C4-2B (cell line): ENCODE results near the gene PCDH9.

Source experiments
- H3K27ac ChIP-seq: fragments of 450-650 bp; 2 replicates; pipeline ENCODE4 v1.5.1; 2017
- ZFX ChIP-seq: fragments of 450-650 bp; IDR thresholded peaks from 2 replicates; pipeline ENCODE4 v1.6.1; 2017
- TF ChIP-seq, protein P1 (sequence below): fragments of 450-650 bp; conservative IDR thresholded peaks from 2 replicates; pipeline ENCODE4 v1.5.1; 2017; ENCODE audit warnings: mild to moderate bottlenecking

The PCDH9 gene

DNA sequence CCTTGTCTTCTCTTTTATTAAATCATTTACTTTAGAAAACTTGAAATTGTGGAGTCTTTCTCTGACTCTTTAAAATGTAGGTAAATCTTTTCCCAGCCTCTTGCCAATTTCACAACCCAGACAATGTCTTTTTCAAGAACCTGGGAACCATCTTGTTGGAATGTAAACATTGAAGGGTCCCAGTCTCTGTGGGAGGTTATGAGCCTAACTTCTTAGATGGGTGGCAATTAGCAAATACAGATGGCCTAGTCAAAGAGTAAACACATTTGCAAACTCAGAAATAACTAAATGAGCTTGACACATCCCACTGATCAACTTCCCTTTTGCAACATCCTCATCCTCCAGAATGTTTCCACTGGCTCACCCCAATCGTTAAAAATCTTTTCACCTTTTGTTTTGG lies 721.0 kb downstream of the PCDH9 start:
- no peak for TF ChIP-seq ZFX
- TF ChIP-seq, protein P1, sequence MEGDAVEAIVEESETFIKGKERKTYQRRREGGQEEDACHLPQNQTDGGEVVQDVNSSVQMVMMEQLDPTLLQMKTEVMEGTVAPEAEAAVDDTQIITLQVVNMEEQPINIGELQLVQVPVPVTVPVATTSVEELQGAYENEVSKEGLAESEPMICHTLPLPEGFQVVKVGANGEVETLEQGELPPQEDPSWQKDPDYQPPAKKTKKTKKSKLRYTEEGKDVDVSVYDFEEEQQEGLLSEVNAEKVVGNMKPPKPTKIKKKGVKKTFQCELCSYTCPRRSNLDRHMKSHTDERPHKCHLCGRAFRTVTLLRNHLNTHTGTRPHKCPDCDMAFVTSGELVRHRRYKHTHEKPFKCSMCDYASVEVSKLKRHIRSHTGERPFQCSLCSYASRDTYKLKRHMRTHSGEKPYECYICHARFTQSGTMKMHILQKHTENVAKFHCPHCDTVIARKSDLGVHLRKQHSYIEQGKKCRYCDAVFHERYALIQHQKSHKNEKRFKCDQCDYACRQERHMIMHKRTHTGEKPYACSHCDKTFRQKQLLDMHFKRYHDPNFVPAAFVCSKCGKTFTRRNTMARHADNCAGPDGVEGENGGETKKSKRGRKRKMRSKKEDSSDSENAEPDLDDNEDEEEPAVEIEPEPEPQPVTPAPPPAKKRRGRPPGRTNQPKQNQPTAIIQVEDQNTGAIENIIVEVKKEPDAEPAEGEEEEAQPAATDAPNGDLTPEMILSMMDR: no peak
- no peak overlapping the region for H3K27ac ChIP-seq

DNA sequence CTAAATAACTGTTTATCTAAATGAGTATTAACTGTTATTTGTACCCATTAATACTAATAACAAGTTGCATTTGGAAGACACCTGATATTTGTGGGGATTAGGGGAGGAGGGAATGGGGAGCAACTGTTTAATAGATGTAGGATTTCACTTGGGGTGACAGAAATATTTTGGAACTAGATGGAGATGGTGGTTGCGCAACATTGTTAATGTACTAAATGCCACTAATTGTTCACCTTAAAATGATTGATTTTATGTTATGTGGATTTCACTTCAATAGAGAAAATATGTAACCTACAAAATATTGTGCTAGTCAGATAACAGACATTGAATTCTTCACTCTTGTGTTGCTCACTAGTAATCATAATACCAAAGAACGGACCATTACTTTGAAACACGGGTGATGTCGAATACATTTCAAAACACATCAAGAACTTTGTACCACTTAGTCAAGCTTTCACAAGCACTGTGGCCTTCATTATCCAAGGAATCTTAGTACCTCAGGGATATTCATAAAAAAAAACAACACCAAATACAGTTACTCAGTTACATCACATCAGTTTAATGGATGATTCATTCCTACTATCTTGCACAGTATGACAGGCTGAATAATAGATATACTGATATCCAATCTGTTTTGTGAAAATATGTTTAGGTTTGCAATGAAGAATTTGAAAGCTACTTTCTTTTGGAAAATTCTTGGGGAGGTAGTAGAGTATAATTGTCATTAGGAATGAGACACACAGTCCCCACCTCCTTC lies 721.8 kb downstream of the PCDH9 start:
- TF ChIP-seq ZFX: no peak
- TF ChIP-seq, protein P1: no peak
- no peak overlapping the region for H3K27ac ChIP-seq

DNA sequence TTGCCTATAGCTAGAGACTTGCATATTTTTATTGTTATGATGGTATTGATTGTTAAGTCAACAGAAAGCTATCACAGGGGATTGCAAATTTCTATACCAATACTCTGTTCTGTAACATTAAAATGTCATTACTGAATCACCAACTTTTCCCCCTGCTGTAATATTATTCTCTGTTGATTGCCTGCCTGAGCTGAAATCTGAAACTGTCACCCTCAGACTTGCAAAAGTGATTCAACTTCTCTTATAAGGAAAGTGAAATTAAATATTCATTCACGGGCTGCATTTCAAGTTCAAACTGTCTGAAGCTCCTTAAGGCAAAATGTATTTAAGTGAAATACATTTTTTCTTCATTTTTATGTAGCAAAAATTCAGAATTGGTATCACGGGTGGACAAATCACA lies 723.2 kb downstream of the PCDH9 start:
- TF ChIP-seq, protein P1: no peak
- TF ChIP-seq ZFX: no peak
- no peak overlapping the region for H3K27ac ChIP-seq

DNA sequence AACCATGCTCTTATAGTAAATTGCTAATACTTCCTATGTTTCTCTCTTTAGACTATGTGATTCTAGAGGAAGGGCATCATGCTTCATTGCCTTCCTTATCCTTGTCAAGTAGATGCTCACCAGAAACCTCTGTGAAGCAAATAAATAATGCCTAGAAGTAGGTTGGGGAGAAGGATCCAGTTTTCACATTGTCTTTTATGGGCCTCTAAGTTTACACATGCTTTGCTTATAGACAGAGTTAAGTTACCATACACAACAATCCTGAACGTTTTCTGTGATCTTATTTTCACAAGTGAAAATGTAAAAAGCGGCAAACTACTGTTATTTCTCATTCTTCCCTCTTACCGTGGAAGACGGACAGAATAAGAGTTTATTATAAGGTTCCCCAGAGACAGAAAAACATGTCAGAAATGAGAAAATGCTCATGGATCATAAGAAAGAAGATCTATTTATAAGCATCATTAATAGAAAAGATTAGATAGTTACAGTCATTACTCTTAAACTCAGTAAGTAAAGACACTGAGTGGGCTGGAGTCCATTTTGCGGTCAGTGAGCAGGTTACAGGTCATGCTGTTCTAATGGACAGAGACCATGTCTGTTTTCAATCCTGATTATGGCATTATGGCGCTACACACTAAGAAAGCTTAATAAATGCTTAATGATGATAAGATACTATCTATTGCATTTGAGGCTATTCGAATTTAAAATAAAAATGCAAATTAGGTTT lies 723.9 kb downstream of the PCDH9 start:
- H3K27ac ChIP-seq: no peak overlapping the region
- TF ChIP-seq ZFX: no peak
- TF ChIP-seq, protein P1: no peak

DNA sequence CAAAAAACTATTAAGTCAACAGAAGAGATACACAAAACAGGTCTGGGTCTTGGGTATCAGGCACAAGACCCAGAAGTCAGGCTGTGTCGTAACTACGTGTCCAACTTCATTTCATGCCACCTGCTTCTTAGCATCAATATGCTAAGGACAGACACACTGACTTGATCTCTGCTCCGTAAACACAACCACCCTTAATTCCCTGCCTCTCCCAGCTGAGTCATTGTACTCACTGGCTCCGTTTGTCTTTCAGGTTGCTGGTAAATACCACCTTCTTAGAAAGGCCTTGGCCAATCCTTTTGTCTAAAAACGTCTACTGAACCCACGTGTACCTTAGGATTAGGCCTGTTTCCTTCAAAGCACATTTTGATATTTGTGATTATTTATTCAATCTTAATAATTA lies 726.2 kb downstream of the PCDH9 start:
- no peak for TF ChIP-seq ZFX
- TF ChIP-seq, protein P1: no peak
- no peak overlapping the region for H3K27ac ChIP-seq

DNA sequence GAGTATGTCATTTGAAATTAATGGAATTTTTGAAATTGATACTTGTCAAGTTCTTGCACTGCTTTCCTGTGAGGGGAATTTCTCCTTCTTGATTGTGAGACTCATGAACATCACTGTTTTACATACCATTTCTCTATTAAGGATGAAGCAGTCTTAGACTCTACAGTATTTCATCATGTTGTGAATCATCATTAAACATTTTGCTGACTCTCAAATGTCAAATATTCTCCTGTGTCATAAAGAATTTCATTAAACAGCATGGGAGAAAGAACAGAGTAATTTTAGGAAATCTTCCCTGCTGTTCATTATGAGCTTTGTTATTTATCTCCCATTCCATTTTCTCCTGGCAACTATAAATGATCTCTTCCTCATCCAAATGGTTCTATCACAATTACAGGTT lies 729.0 kb downstream of the PCDH9 start:
- TF ChIP-seq, protein P1: no peak
- TF ChIP-seq ZFX: no peak
- no peak overlapping the region for H3K27ac ChIP-seq

DNA sequence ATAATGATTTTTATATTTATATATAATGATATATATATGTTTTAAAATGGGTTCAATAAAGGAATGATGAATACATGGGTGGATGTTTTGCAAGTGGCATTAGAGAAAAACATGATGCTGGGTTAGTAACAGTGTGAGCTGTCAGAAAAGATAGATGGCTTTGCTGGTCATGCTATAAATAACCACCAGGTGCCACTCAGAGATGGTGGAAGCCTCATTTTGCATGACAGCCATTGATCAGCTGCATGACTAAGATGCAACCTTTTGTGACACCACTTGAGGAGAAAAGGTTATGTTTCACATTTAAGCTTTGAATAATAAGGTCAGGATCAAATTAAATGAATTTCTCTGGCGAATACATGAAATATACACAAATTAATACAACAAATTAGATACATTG lies 737.7 kb downstream of the PCDH9 start:
- no peak overlapping the region for H3K27ac ChIP-seq

More for the DNA sequence above, 737.7 kb downstream of the PCDH9 start:
- no peak for TF ChIP-seq ZFX
- TF ChIP-seq, protein P1: peak; percentile 23; the same call in 1 of the 2 replicates
